IPS DF 4.7 (cell line): ENCODE data around the gene RPS6KA5.
"Not testable (repeated sequence)": the region's sequence is repeated elsewhere in the genome, so short reads cannot be mapped to it uniquely, and the experiment has no call there.

ENCODE experiments used
- DNase-seq: peaks from one replicate; pipeline ENCODE4 v3.0.0-alpha.2; 2013; ENCODE audit warnings: low spot score; ENCODE audit errors: extremely low read depth

The RPS6KA5 gene

GRCh38 chr14:91029456-91030217, 30.8 kb downstream of the RPS6KA5 start:
- DNase-seq, result no peak

GRCh38 chr14:91027561-91027960, 32.9 kb downstream of the RPS6KA5 start:
- DNase-seq, result no peak

- not testable (repeated sequence) for DNase-seq
Observed at GRCh38 chr14:91022622-91023028, 37.8 kb downstream of the RPS6KA5 start.

- no peak for DNase-seq
Observed at GRCh38 chr14:91021991-91022621, 38.3 kb downstream of the RPS6KA5 start.

- DNase-seq, result no peak
Observed at GRCh38 chr14:91021115-91021514, 39.3 kb downstream of the RPS6KA5 start.

- no peak for DNase-seq
Observed at GRCh38 chr14:91019673-91020072, 40.8 kb downstream of the RPS6KA5 start.

- no peak for DNase-seq
Observed at GRCh38 chr14:91018481-91018880, 42.0 kb downstream of the RPS6KA5 start.

- no peak for DNase-seq
Observed at GRCh38 chr14:91016800-91017410, 43.5 kb downstream of the RPS6KA5 start.

GRCh38 chr14:91015435-91015834, 45.0 kb downstream of the RPS6KA5 start:
- no peak for DNase-seq

- no peak for DNase-seq
Observed at GRCh38 chr14:91012045-91012444, 48.4 kb downstream of the RPS6KA5 start.

- no peak for DNase-seq
Observed at GRCh38 chr14:91010153-91010533, 50.3 kb downstream of the RPS6KA5 start.

GRCh38 chr14:91009501-91010152, 50.8 kb downstream of the RPS6KA5 start:
- DNase-seq, result no peak

GRCh38 chr14:91008759-91009409, 51.6 kb downstream of the RPS6KA5 start:
- DNase-seq, result no peak

GRCh38 chr14:91005716-91006115, 54.7 kb downstream of the RPS6KA5 start:
- DNase-seq, result no peak

GRCh38 chr14:91004987-91005386, 55.5 kb downstream of the RPS6KA5 start:
- no peak for DNase-seq

- no peak for DNase-seq
Observed at GRCh38 chr14:90999299-90999698, 61.1 kb downstream of the RPS6KA5 start.

GRCh38 chr14:90996967-90997366, 63.5 kb downstream of the RPS6KA5 start:
- DNase-seq, result no peak

GRCh38 chr14:90995785-90996184, 64.7 kb downstream of the RPS6KA5 start:
- no peak for DNase-seq

GRCh38 chr14:90993792-90994191, 66.6 kb downstream of the RPS6KA5 start:
- DNase-seq, result no peak

- DNase-seq, result no peak
Observed at GRCh38 chr14:90991690-90992443, 68.6 kb downstream of the RPS6KA5 start.

- DNase-seq, result no peak
Observed at GRCh38 chr14:90990141-90990540, 70.3 kb downstream of the RPS6KA5 start.
